ENCODE data around the gene ZC3H15. TPM values are rescaled to one million over a fixed set of nuclear protein-coding genes. Genes with fewer than 3 reads are reported as not detected.

Gene ZC3H15
- polyA plus RNA-seq, 1 donor (not counting 4 experiments of a cell fraction or from before 2014, with no cell fraction given): 116 TPM

- dilution Hi-C loops (cut with MboI; ENCODE audit: extremely low pct_ligation_motif_present, low sequenced_read_pairs): no loop called here
- no peak overlapping the region for H3K4me2 ChIP-seq (ENCODE audit: control insufficient read depth, extremely low read depth, insufficient read depth, low read depth, low read length)
- H3K27ac ChIP-seq (ENCODE audit: control insufficient read depth, insufficient read depth, low read length): no peak overlapping the region
- H4K20me1 ChIP-seq (ENCODE audit: control insufficient read depth, extremely low read depth, insufficient read depth, low read length): no peaks in the 10 kb centered on the region
- FAIRE-seq (peak; percentile 46), DNase-seq (ENCODE audit: low read depth, low spot score) (no peak)
- H3K4me3 ChIP-seq (ENCODE audit: control insufficient read depth in 2 of 3, extremely low read depth in 1 of 3, insufficient read depth in 2 of 3, low read depth in 1 of 3, low read length in 3 of 3): no peak overlapping the region
- H3K27me3 ChIP-seq (ENCODE audit: control insufficient read depth, extremely low read depth, insufficient read depth, low read length): no peaks in the 10 kb centered on the region
- H2AFZ ChIP-seq (ENCODE audit: control insufficient read depth, low read length): no peak overlapping the region
- no peaks in the 10 kb centered on the region for H3K9me3 ChIP-seq (ENCODE audit: control insufficient read depth, low read depth, low read length)
- no peak for TF ChIP-seq EZH2 (IDR thresholded peaks at IDR 0.05; ENCODE audit: low read length)
- no peak for TF ChIP-seq CTCF (optimal IDR thresholded peaks at IDR 0.05 in 1 of 3, IDR thresholded peaks at IDR 0.05 in 1 of 3, conservative IDR thresholded peaks at IDR 0.05 in 1 of 3; ENCODE audit: extremely low read depth in 1 of 3, insufficient read depth in 2 of 3, low read length in 3 of 3)
- H3K36me3 ChIP-seq (ENCODE audit: control insufficient read depth in 2 of 2, extremely low read depth in 1 of 2, insufficient read depth in 2 of 2, low read length in 2 of 2): no peaks in the 10 kb centered on the region
- no peak overlapping the region for H3K9ac ChIP-seq (ENCODE audit: control insufficient read depth, extremely low read depth, insufficient read depth, low read length)
- H3K79me2 ChIP-seq (ENCODE audit: control insufficient read depth, insufficient read depth, low read length): no peaks in the 10 kb centered on the region
- H3K4me1 ChIP-seq (ENCODE audit: control insufficient read depth, extremely low read depth, insufficient read depth, low read length): no peaks in the 10 kb centered on the region
- no peaks in the 10 kb centered on the region for H3K9me1 ChIP-seq (ENCODE audit: control insufficient read depth, extremely low read depth, insufficient read depth, low read length)
Measured at GRCh38 chr2:186532891-186533290, 46.8 kb downstream of the ZC3H15 start.

- H3K4me2 ChIP-seq (ENCODE audit: control insufficient read depth, extremely low read depth, insufficient read depth, low read depth, low read length): no peak overlapping the region
Measured at GRCh38 chr2:186533717-186534116, 47.7 kb downstream of the ZC3H15 start.

More at GRCh38 chr2:186533717-186534116, 47.7 kb downstream of the ZC3H15 start:
- Histone ChIP-seq H3K9me1 (ENCODE audit: control insufficient read depth, extremely low read depth, insufficient read depth, low read length) (no peaks in the 10 kb centered on the region), H3K9ac (ENCODE audit: control insufficient read depth, extremely low read depth, insufficient read depth, low read length) (no peak overlapping the region), H3K9me3 (ENCODE audit: control insufficient read depth, low read depth, low read length) (no peaks in the 10 kb centered on the region), H3K79me2 (ENCODE audit: control insufficient read depth, insufficient read depth, low read length) (no peaks in the 10 kb centered on the region), H3K27me3 (ENCODE audit: control insufficient read depth, extremely low read depth, insufficient read depth, low read length) (no peaks in the 10 kb centered on the region), H3K27ac (ENCODE audit: control insufficient read depth, insufficient read depth, low read length) (no peak overlapping the region), H4K20me1 (ENCODE audit: control insufficient read depth, extremely low read depth, insufficient read depth, low read length) (no peaks in the 10 kb centered on the region), H3K4me1 (ENCODE audit: control insufficient read depth, extremely low read depth, insufficient read depth, low read length) (no peaks in the 10 kb centered on the region), H3K36me3 (ENCODE audit: control insufficient read depth in 2 of 2, extremely low read depth in 1 of 2, insufficient read depth in 2 of 2, low read length in 2 of 2) (no peaks in the 10 kb centered on the region), H3K4me3 (ENCODE audit: control insufficient read depth in 2 of 3, extremely low read depth in 1 of 3, insufficient read depth in 2 of 3, low read depth in 1 of 3, low read length in 3 of 3) (no peak overlapping the region), H2AFZ (ENCODE audit: control insufficient read depth, low read length) (no peak overlapping the region)
- FAIRE-seq (no peak), DNase-seq (ENCODE audit: low read depth, low spot score) (no peak)
- no peak for TF ChIP-seq EZH2 (IDR thresholded peaks at IDR 0.05; ENCODE audit: low read length)
- no peak for TF ChIP-seq CTCF (optimal IDR thresholded peaks at IDR 0.05 in 1 of 3, IDR thresholded peaks at IDR 0.05 in 1 of 3, conservative IDR thresholded peaks at IDR 0.05 in 1 of 3; ENCODE audit: extremely low read depth in 1 of 3, insufficient read depth in 2 of 3, low read length in 3 of 3)
- dilution Hi-C loops (cut with MboI; ENCODE audit: extremely low pct_ligation_motif_present, low sequenced_read_pairs): no loop called here

Data from keratinocyte (primary cell).